Caco-2 (cell line): Measurements from ENCODE around the gene AUTS2. TPM values are rescaled to one million over a fixed set of nuclear protein-coding genes. Genes with fewer than 3 reads are reported as not detected.

Source experiments
- BruUV-seq: library from RNA; stranded (reverse); fragments of 400-500 nt; replicated peaks from 2 replicates; lab custom pipeline; 2021; lab: Mats Ljungman, UMichigan
- CTCF ChIA-PET: fragments of 300-600 bp; sonication (Branson Sonifier 250); formaldehyde crosslinking; loops from one replicate; lab custom pipeline; 2022; ENCODE audit warnings: antibody characterized with exemption; lab: Charles Lee
- POLR2A ChIA-PET: fragments of 300-600 bp; sonication (Branson Sonifier 250); formaldehyde crosslinking; loops from one replicate; lab custom pipeline; 2022; ENCODE audit warnings: antibody characterized with exemption; lab: Charles Lee
- DNase-seq, 2 experiments: peaks; one replicate each; pipeline versions ENCODE4 v3.0.0 to v3.0.0-alpha.2; 2020 to 2022
- H3K27me3 ChIP-seq: replicated peaks from 2 replicates; pipeline ENCODE4 v1.6.0; 2011; ENCODE audit warnings: low read length; ENCODE audit not compliant: control insufficient read depth, insufficient read depth
- H3K36me3 ChIP-seq: 2 replicates; pipeline ENCODE4 v1.5.1; 2011; ENCODE audit warnings: low read length; ENCODE audit not compliant: control insufficient read depth, insufficient read depth
- H3K4me1 ChIP-seq: fragments of 250-450 bp; sonication (Bioruptor Pico); 2 replicates; pipeline ENCODE4 v1.5.1; 2020; ENCODE audit warnings: mild to moderate bottlenecking
- H3K4me3 ChIP-seq: 2 replicates; pipeline ENCODE4 v1.5.1; 2011; ENCODE audit warnings: low read depth, mild to moderate bottlenecking, control low read depth, low read length
- H3K9me3 ChIP-seq: fragments of 250-450 bp; sonication (Bioruptor Pico); 2 replicates; pipeline ENCODE4 v1.5.1; 2020; ENCODE audit warnings: mild to moderate bottlenecking, moderate library complexity
- H3K27ac Mint-ChIP-seq: one replicate; pipeline ENCODE4 v1.8.0; 2022; ENCODE audit warnings: mixed read lengths; ENCODE audit not compliant: unreplicated experiment
- H3K27me3 Mint-ChIP-seq: one replicate; pipeline ENCODE4 v1.8.0; 2022; ENCODE audit warnings: mixed read lengths; ENCODE audit not compliant: insufficient read depth, unreplicated experiment
- H3K36me3 Mint-ChIP-seq: one replicate; pipeline ENCODE4 v1.8.0; 2022; ENCODE audit warnings: mild to moderate bottlenecking, mixed read lengths; ENCODE audit not compliant: insufficient read depth, unreplicated experiment
- H3K4me1 Mint-ChIP-seq: one replicate; pipeline ENCODE4 v1.8.0; 2022; ENCODE audit warnings: low read depth, mixed read lengths; ENCODE audit not compliant: unreplicated experiment
- H3K4me3 Mint-ChIP-seq: one replicate; pipeline ENCODE4 v1.8.0; 2022; ENCODE audit warnings: mild to moderate bottlenecking, moderate library complexity, mixed read lengths; ENCODE audit not compliant: unreplicated experiment
- H3K9me3 Mint-ChIP-seq: one replicate; pipeline ENCODE4 v1.8.0; 2022; ENCODE audit warnings: mixed read lengths; ENCODE audit not compliant: unreplicated experiment
- intact Hi-C: fragments of 100-400 bp; cut with micrococcal nuclease; formaldehyde crosslinking; loops from one replicate; pipeline ENCODE4 v1.10.0; 2022; ENCODE audit not compliant: unreplicated experiment
- total RNA-seq: library from RNA; stranded (reverse); gene quantifications from 2 replicates; pipeline ENCODE4 v1.2.3, GENCODE V29; 2022
- TF ChIP-seq, protein P1 (sequence below), 2 experiments: fragments of 200-600 bp in 1 of 2; IDR thresholded peaks; 1 replicate in 1 of 2; 2 replicates in 1 of 2; pipeline versions ENCODE4 v1.5.1 to v1.8.0; 2011 to 2022; ENCODE audit warnings: antibody characterized with exemption in 1 of 2, control low read depth in 1 of 2, inconsistent platforms in 1 of 2, low read depth in 1 of 2, low read length in 1 of 2, mild to moderate bottlenecking in 1 of 2, moderate library complexity in 1 of 2; ENCODE audit not compliant: insufficient read depth in 1 of 2, severe bottlenecking in 1 of 2, unreplicated experiment in 1 of 2

AUTS2 gene
- total RNA-seq, 1 experiment from 2014 or later = 37.1 TPM

DNA sequence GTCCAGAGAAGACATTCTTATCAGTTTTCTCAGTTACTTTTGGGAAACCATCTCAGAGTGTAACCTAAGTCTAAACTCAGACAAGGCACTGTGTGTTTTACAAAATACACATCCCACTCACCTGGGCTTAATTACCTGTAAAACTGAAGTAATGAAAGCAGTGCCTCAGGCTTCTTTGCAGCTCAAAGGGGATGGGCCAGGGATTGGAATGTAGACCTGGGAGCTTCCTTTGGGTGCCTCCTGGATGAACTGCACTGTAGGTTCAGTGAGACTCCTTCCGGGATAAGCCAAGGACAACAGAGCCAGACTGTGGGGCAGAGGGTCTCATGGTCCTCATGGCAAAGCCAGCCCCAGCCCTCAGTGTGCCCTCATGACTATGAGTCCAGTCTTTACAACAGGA, 861.3 kb downstream of the AUTS2 start:
- Histone ChIP-seq H3K4me1 (peaks cover 33% of the 10 kb centered on the region), H3K4me3 (no peak overlapping the region), H3K27me3 (no peaks in the 10 kb centered on the region), H3K9me3 (no peaks in the 10 kb centered on the region), H3K36me3 (no peaks in the 10 kb centered on the region)
- intact Hi-C loops = no loop called here
- peak; percentile 51 to 66 for DNase-seq
- Mint-ChIP-seq H3K27ac (peak overlapping the region; percentile 35), H3K36me3 (no peaks in the 10 kb centered on the region), H3K4me3 (no peak overlapping the region), H3K9me3 (no peaks in the 10 kb centered on the region), H3K27me3 (no peaks in the 10 kb centered on the region), H3K4me1 (peaks cover 17% of the 10 kb centered on the region)
- BruUV-seq = no TSS peak
- ChIA-PET POLR2A (interaction anchor here (1.0 kb wide), 1 partner anchor 13 kb away, joined by 3 read pairs; no protein-coding TSS in a partner anchor), CTCF (interaction anchor here (1.1 kb wide), 1 partner anchor 20 kb away, joined by 8 read pairs; no protein-coding TSS in a partner anchor)
- TF ChIP-seq, protein P1, sequence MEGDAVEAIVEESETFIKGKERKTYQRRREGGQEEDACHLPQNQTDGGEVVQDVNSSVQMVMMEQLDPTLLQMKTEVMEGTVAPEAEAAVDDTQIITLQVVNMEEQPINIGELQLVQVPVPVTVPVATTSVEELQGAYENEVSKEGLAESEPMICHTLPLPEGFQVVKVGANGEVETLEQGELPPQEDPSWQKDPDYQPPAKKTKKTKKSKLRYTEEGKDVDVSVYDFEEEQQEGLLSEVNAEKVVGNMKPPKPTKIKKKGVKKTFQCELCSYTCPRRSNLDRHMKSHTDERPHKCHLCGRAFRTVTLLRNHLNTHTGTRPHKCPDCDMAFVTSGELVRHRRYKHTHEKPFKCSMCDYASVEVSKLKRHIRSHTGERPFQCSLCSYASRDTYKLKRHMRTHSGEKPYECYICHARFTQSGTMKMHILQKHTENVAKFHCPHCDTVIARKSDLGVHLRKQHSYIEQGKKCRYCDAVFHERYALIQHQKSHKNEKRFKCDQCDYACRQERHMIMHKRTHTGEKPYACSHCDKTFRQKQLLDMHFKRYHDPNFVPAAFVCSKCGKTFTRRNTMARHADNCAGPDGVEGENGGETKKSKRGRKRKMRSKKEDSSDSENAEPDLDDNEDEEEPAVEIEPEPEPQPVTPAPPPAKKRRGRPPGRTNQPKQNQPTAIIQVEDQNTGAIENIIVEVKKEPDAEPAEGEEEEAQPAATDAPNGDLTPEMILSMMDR (IDR thresholded peaks at IDR 0.05; ENCODE audit: insufficient read depth in 1 of 2, low read depth in 1 of 2, low read length in 1 of 2, severe bottlenecking in 1 of 2, unreplicated experiment in 1 of 2) = no peak

DNA sequence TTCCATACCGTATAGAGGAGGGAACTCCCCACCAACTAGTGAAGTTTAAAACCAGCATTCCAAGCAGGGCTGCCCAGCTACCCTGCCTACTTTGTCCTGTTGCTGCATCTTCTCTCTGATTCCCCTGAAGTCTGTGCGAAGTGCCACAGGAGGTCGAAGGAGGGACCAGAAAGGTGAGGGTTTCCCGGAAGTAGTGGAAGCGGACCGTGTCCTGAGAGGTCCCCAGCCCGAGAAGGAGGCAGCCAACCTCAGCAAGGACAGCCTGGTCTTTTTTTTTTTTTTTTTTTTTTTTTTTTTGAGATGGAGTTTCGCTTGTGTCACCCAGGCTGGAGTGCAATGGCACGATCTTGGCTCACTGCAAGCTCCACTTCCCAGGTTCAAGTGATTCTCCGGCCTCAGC, 861.8 kb downstream of the AUTS2 start:
- ChIA-PET CTCF (interaction anchor here (1.1 kb wide), 1 partner anchor 21 kb away, joined by 8 read pairs; no protein-coding TSS in a partner anchor), POLR2A (interaction anchor here (1.0 kb wide), 1 partner anchor 14 kb away, joined by 3 read pairs; no protein-coding TSS in a partner anchor)
- intact Hi-C loops = no loop called here
- Mint-ChIP-seq H3K27me3 (no peaks in the 10 kb centered on the region), H3K4me3 (no peak overlapping the region), H3K27ac (peak overlapping the region; percentile 35), H3K36me3 (no peaks in the 10 kb centered on the region), H3K9me3 (no peaks in the 10 kb centered on the region), H3K4me1 (peaks cover 17% of the 10 kb centered on the region)
- no TSS peak for BruUV-seq
- H3K27me3 ChIP-seq = no peaks in the 10 kb centered on the region
- H3K9me3 ChIP-seq = no peaks in the 10 kb centered on the region
- H3K4me1 ChIP-seq = peaks cover 33% of the 10 kb centered on the region
- H3K4me3 ChIP-seq = no peak overlapping the region
- no peak for DNase-seq
- H3K36me3 ChIP-seq = no peaks in the 10 kb centered on the region
- TF ChIP-seq, protein P1 (IDR thresholded peaks at IDR 0.05; ENCODE audit: insufficient read depth in 1 of 2, low read depth in 1 of 2, low read length in 1 of 2, severe bottlenecking in 1 of 2, unreplicated experiment in 1 of 2) = no peak

- Histone ChIP-seq H3K4me3 (no peak overlapping the region), H3K36me3 (no peaks in the 10 kb centered on the region), H3K4me1 (peaks cover 33% of the 10 kb centered on the region), H3K27me3 (no peaks in the 10 kb centered on the region), H3K9me3 (no peaks in the 10 kb centered on the region)
- peaks cover 17% of the 10 kb centered on the region for H3K4me1 Mint-ChIP-seq
- BruUV-seq = no TSS peak
- CTCF ChIA-PET = no interaction called here
- TF ChIP-seq, protein P1 (IDR thresholded peaks at IDR 0.05; ENCODE audit: insufficient read depth in 1 of 2, low read depth in 1 of 2, low read length in 1 of 2, severe bottlenecking in 1 of 2, unreplicated experiment in 1 of 2) = no peak
- no peak for DNase-seq
- no peaks in the 10 kb centered on the region for H3K9me3 Mint-ChIP-seq
- no peaks in the 10 kb centered on the region for H3K27me3 Mint-ChIP-seq
- intact Hi-C loops = no loop called here
- no peaks in the 10 kb centered on the region for H3K36me3 Mint-ChIP-seq
- no peak overlapping the region for H3K27ac Mint-ChIP-seq
- no peak overlapping the region for H3K4me3 Mint-ChIP-seq
- POLR2A ChIA-PET = no interaction called here
Observed at GRCh38 chr7:70460562-70460961, 862.3 kb downstream of the AUTS2 start.
